Head of caudate nucleus (tissue), 42 donors: ENCODE results near the gene GABARAP.
"Not testable (repeated sequence)": the region's sequence is repeated elsewhere in the genome, so short reads cannot be mapped to it uniquely, and the experiment has no call there.

Source experiments
- DNase-seq, 42 donors: peaks; one replicate each; pipeline versions ENCODE4 v3.0.0 to v3.0.0-alpha.2; 2020 to 2021; ENCODE audit warnings: mixed read lengths in 7 of 42
- intact Hi-C: fragments of 100-400 bp; cut with DNase I; formaldehyde crosslinking; loops from one replicate; pipeline ENCODE4 v1.15.0; 2022

Gene GABARAP

GRCh38 chr17:7261379-7262191 lies 19.3 kb upstream of the GABARAP start:
- DNase-seq: no peak
- intact Hi-C loops: no loop called here

GRCh38 chr17:7260651-7261378 lies 18.6 kb upstream of the GABARAP start:
- intact Hi-C loops: no loop called here
- DNase-seq: peak in 1 of 42 donors; percentile 23

- no peak for DNase-seq
- intact Hi-C loops: no loop called here
Measured at GRCh38 chr17:7260151-7260550, 17.9 kb upstream of the GABARAP start.

- no peak for DNase-seq
Measured at GRCh38 chr17:7259555-7259889, 17.3 kb upstream of the GABARAP start.

GRCh38 chr17:7258731-7259554 lies 16.7 kb upstream of the GABARAP start:
- intact Hi-C loops: no loop called here
- DNase-seq: no peak

More at GRCh38 chr17:7259555-7259889, 17.3 kb upstream of the GABARAP start:
- intact Hi-C loops: no loop called here

- intact Hi-C loops: no loop called here
- DNase-seq: no peak
Measured at GRCh38 chr17:7256766-7257456, 14.7 kb upstream of the GABARAP start.

GRCh38 chr17:7254511-7254910 lies 12.3 kb upstream of the GABARAP start:
- DNase-seq: no peak
- intact Hi-C loops: loop anchor here (5.0 kb wide), 1 partner anchor 53 kb away; the partner anchor contains the start of gene EIF5A

DNA sequence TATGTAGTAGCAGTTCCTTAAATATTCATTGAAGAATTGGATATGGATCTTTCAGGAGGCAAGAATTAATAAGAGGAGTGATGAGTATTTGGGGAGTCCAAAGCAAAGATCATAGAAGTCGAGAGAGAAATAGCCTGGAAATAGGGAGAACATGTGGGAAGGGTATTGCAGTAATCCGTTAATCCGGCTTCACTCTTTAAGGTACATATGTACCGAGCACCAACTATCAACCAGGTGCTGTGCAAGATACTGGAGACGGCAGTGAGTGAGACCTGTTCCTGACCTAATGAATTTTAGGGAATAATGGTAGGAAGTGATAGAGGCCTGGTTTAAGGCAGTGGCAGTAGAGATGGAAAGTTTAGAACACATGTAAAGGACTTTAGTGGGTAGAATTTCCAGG lies 10.8 kb upstream of the GABARAP start:
- intact Hi-C loops: loop anchor here (5.0 kb wide), 1 partner anchor 54 kb away; the partner anchor contains the start of gene EIF5A

DNA sequence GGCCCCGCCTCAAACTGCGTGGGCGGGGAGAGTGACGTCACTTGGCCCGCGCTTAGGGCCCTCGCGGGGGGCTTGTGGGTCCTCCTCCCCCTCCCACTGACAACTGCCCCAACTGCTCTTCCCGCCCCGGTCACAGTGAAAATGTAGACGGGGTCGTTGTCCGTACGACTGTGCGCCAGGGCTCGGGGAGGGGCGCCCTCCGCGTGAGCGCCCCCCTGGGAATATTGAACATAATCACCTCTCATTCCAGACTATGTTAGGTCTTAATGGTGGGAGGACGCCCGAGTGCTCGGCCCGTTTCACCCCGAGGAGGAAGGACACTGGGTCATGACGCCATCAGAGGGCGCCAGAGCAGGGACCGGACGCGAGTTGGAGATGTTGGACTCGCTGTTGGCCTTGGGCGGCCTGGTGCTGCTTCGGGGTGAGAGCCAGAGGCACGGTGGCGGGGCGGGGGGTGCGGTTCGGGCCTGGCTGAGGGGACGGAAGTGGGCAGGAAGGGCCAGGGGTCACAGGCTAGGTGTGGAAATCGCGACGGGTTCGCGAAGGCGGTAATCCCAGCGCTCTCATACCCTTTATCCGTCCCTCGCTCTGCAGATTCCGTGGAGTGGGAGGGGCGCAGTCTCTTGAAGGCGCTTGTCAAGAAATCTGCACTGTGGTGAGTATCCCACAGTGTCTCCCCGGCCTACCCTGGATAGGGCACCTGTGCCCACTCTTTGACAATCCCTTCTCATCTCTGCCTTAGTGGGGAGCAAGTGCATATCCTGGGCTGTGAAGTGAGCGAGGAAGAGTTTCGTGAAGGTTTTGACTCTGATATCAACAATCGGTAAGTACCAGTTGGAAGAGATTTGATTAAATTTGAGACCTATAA lies 10.2 kb upstream of the GABARAP start, which contains the start of gene ELP5:
Gene ELP5 (plus strand): TSS at position 40 of the 868 bp plus-strand sequence. CDS start 336 bp downstream, at position 376.
- peak; percentile 84 to 95 (median 90) for DNase-seq
- intact Hi-C loops: loop anchor here (5.0 kb wide), 1 partner anchor 55 kb away; the partner anchor contains the start of gene EIF5A

More for the DNA sequence above, 10.8 kb upstream of the GABARAP start:
- DNase-seq: no peak

GRCh38 chr17:7251661-7252175 lies 9.5 kb upstream of the GABARAP start, which contains the start of gene CTDNEP1:
TSS of gene CTDNEP1 (minus strand) at chr17:7251734. CDS start at chr17:7251296, 438 bp downstream.
- intact Hi-C loops: loop anchor here (1.0 to 5.0 kb wide), 2 partner anchors 12 to 56 kb away; partner anchors contain the start of genes EIF5A and PHF23
- peak; percentile 97 to 100 (median 99) for DNase-seq

DNA sequence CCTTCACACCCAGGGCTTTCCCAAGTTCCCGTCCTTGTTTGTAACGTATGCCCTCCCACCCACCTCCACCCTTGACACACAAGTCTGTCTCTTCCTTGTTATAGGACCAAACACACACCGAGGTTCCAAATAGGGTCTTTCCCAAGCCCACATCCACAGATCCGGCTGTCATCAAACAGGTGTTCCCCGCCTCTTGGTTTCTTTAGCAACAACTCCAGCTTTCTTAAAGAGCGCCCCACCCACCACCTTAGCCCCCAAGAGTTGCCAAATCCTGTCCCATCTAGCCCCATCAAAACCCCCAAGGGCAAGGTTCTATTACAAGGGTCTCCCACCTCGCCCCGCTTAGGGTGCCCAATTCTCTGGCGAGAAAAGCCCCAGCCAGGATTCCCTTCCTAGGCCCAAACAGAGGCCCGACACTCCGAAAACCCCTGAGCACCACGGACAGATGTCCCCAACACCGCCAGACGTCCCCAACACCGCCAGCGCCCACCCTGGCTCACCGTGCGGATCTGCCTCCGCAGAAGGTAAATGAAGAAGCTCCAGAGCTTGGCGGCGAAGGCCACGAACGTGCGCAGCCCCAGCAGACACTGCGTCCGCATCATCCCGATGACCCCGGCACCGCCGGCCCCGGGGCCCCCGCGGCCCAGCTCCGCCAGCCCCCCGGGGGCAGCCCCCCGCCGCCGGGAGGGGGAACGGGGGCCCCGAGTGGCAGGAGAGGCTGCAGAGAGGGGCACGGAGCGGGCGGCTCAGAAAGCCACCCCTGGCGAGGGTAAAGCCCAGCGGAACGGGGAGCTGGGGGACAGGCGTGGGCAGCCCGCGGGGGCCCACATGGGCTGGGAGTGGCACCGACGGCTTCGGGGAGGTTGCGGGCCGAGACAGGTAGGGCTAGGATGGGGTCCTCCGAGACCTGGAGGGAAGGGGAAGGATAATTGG lies 8.7 kb upstream of the GABARAP start:
- DNase-seq: peak in 8 of 42 donors; percentile 21 to 53 (median 33)
- intact Hi-C loops: loop anchor here (1.0 to 5.0 kb wide), 2 partner anchors 12 to 56 kb away; partner anchors contain the start of genes EIF5A and PHF23

DNA sequence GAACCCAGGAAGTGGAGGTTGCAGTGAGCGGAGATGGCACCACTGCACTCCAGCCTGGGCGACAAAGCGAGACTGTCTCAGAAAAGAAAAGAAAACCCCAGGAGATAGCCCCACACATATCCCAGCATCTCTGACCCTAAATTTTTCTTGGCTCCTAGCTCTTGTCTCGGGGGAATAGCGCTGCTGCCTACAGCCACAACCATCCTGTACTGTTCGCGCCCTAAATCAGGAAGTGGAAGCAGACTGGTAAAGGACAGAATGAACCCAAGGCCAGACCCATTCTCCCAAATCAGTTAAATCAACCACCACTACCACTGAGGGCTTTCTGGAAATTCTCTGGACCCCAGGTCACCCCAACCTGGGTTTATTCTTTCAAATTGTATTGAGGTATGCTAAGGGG lies 7.6 kb upstream of the GABARAP start:
- intact Hi-C loops: loop anchor here (5.0 kb wide), 1 partner anchor 57 kb away; the partner anchor contains the start of gene EIF5A
- no peak for DNase-seq

DNA sequence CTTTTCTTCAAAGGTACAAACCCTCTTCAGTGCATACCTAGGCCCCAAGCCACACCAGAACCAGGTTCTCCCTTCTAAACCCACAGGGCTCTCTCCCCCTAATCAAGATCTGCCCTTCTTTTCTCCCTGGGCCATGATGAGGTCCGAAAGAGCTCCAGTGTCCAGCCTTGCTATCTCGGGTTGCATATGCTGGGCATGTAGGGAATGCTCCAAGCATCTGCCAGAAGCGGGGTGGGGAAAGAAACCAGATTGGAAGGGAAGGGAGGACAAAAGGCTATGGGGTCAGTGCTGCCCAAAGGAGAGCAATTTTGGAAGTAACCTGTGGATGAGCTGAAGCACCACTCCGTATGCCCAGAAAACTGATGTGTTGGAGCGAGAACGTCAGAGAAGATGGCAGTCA lies 7.0 kb upstream of the GABARAP start:
- DNase-seq: no peak
- intact Hi-C loops: no loop called here

GRCh38 chr17:7248796-7249195 lies 6.5 kb upstream of the GABARAP start:
- intact Hi-C loops: no loop called here
- DNase-seq: no peak

DNA sequence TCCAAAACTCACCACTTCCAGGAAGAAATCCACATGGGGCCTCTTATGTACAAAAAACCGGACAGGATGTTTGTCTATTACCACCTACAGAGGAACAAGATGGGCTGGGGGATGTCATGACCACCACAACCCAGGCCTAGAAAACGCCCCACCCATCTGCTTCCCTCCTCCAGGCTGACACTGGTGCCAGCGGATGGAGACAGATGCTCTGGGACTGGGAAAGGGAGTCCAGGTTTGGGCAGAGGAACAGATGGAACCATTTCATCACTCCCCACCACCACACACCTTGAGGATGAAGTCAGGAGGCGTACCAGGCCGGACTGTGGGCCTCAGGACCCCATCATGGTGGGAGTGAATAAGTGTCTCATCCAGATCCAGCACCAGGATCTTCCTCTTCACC lies 4.5 kb upstream of the GABARAP start:
- intact Hi-C loops: no loop called here
- no peak for DNase-seq

- intact Hi-C loops: not testable (repeated sequence)
- peak in 1 of 42 donors; percentile 16 for DNase-seq
Measured at GRCh38 chr17:7243838-7244237, 1.6 kb upstream of the GABARAP start.
